ENCODE data around the gene TNS1. TPM values are rescaled to one million over a fixed set of nuclear protein-coding genes. Genes with fewer than 3 reads are reported as not detected.

The TNS1 gene
- polyA plus RNA-seq, 3 donors = 0.26 to 1.6 (median 1.5) TPM

DNA sequence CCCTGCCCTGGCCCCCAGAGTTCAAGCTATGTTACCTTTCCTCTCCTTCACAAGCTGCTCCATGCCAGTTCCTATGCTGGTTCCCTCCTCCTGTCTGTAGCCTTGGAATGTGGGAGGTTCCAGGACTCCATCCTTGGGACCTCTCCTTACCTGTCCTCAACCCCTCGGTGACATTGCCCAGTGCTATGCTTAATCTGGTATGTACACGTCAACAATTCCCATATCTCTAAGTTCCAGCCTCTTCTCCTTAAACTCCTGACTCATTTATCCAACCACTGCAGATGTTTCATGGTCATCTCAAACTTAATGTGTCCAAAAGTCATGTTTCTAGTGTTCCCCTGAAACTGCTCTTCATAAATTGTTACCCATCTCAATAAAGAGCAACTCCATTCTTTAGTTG is 160.8 kb downstream of the TNS1 start:
- intact Hi-C loops (cut with micrococcal nuclease) = loop anchor here (5.0 to 10.0 kb wide), 2 partner anchors 47 to 50 kb away; no protein-coding TSS in a partner anchor
- no peak overlapping the region for H3K4me2 ChIP-seq (replicated peaks; ENCODE audit: extremely low read depth, low read length, poor library complexity, severe bottlenecking)
- peaks cover 0 to 8% (median 0%) of the 10 kb centered on the region in 7 donors for H3K9me3 Mint-ChIP-seq
- H3K4me3 ChIP-seq (replicated peaks in 1 of 3; ENCODE audit: low read depth in 2 of 3, low read length in 3 of 3) = no peak overlapping the region
- H3K4me1 ChIP-seq (ENCODE audit: control insufficient read depth in 1 of 2, insufficient read depth in 2 of 2, low read length in 2 of 2) = peaks cover 5 to 13% of the 10 kb centered on the region in 2 donors
- H3K79me2 ChIP-seq (ENCODE audit: insufficient read depth, low read length) = no peaks in the 10 kb centered on the region
- no peaks in the 10 kb centered on the region for H4K20me1 ChIP-seq (ENCODE audit: insufficient read depth, low read length)
- no peak overlapping the region for H3K9ac ChIP-seq (ENCODE audit: insufficient read depth, low read length, poor library complexity, severe bottlenecking)
- H3K27me3 Mint-ChIP-seq (ENCODE audit: low read depth in 3 of 3) = peaks cover 0 to 5% (median 2%) of the 10 kb centered on the region in 3 donors
- peaks cover 0 to 2% of the 10 kb centered on the region in 2 donors for H3K36me3 Mint-ChIP-seq
- 89% methylated on average over 2 of the region's 2 CpGs for WGBS (ENCODE audit: insufficient coverage)
- H2AFZ ChIP-seq (ENCODE audit: insufficient read depth, low read depth, low read length, poor library complexity, severe bottlenecking) = no peak overlapping the region
- H3K4me3 Mint-ChIP-seq = no peak overlapping the region
- H3K9me3 ChIP-seq (replicated peaks in 1 of 2; ENCODE audit: control insufficient read depth in 1 of 2, insufficient read depth in 1 of 2, low read length in 2 of 2) = peaks cover 21% of the 10 kb centered on the region in 2 donors
- TF ChIP-seq, protein P1, sequence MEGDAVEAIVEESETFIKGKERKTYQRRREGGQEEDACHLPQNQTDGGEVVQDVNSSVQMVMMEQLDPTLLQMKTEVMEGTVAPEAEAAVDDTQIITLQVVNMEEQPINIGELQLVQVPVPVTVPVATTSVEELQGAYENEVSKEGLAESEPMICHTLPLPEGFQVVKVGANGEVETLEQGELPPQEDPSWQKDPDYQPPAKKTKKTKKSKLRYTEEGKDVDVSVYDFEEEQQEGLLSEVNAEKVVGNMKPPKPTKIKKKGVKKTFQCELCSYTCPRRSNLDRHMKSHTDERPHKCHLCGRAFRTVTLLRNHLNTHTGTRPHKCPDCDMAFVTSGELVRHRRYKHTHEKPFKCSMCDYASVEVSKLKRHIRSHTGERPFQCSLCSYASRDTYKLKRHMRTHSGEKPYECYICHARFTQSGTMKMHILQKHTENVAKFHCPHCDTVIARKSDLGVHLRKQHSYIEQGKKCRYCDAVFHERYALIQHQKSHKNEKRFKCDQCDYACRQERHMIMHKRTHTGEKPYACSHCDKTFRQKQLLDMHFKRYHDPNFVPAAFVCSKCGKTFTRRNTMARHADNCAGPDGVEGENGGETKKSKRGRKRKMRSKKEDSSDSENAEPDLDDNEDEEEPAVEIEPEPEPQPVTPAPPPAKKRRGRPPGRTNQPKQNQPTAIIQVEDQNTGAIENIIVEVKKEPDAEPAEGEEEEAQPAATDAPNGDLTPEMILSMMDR (IDR thresholded peaks at IDR 0.05) = no peak
- no peak overlapping the region for H3K27ac Mint-ChIP-seq
- H3K27ac ChIP-seq (ENCODE audit: low read depth in 1 of 2, low read length in 2 of 2) = no peak overlapping the region
- H3K27me3 ChIP-seq (ENCODE audit: control insufficient read depth in 2 of 2, insufficient read depth in 2 of 2, low read length in 2 of 2) = peaks cover 0 to 3% of the 10 kb centered on the region in 2 donors
- H3K4me1 Mint-ChIP-seq = peaks cover 11% of the 10 kb centered on the region
- peaks cover 0 to 14% of the 10 kb centered on the region in 2 donors for H3K36me3 ChIP-seq (replicated peaks in 1 of 2; ENCODE audit: control insufficient read depth in 1 of 2, insufficient read depth in 2 of 2, low read length in 2 of 2)
- no peak for DNase-seq

- Mint-ChIP-seq H3K9me3 (peaks cover 0 to 5% (median 0%) of the 10 kb centered on the region in 7 donors), H3K36me3 (peaks cover 0 to 3% of the 10 kb centered on the region in 2 donors), H3K27me3 (ENCODE audit: low read depth in 3 of 3) (peaks cover 0 to 2% (median under 1%) of the 10 kb centered on the region in 3 donors), H3K4me3 (no peak overlapping the region), H3K4me1 (peaks cover 11% of the 10 kb centered on the region), H3K27ac (no peak overlapping the region)
- no peak for DNase-seq
- Histone ChIP-seq H3K27ac (ENCODE audit: low read depth in 1 of 2, low read length in 2 of 2) (no peak overlapping the region), H4K20me1 (ENCODE audit: insufficient read depth, low read length) (no peaks in the 10 kb centered on the region), H3K9ac (ENCODE audit: insufficient read depth, low read length, poor library complexity, severe bottlenecking) (no peak overlapping the region), H3K4me1 (ENCODE audit: control insufficient read depth in 1 of 2, insufficient read depth in 2 of 2, low read length in 2 of 2) (peaks cover 6 to 10% of the 10 kb centered on the region in 2 donors), H3K9me3 (replicated peaks in 1 of 2; ENCODE audit: control insufficient read depth in 1 of 2, insufficient read depth in 1 of 2, low read length in 2 of 2) (peaks cover 12 to 16% of the 10 kb centered on the region in 2 donors), H3K79me2 (ENCODE audit: insufficient read depth, low read length) (no peaks in the 10 kb centered on the region), H2AFZ (ENCODE audit: insufficient read depth, low read depth, low read length, poor library complexity, severe bottlenecking) (no peak overlapping the region), H3K4me3 (replicated peaks in 1 of 3; ENCODE audit: low read depth in 2 of 3, low read length in 3 of 3) (no peak overlapping the region), H3K27me3 (ENCODE audit: control insufficient read depth in 2 of 2, insufficient read depth in 2 of 2, low read length in 2 of 2) (peaks cover 0 to 3% of the 10 kb centered on the region in 2 donors), H3K4me2 (replicated peaks; ENCODE audit: extremely low read depth, low read length, poor library complexity, severe bottlenecking) (no peak overlapping the region), H3K36me3 (replicated peaks in 1 of 2; ENCODE audit: control insufficient read depth in 1 of 2, insufficient read depth in 2 of 2, low read length in 2 of 2) (peaks cover 0 to 15% of the 10 kb centered on the region in 2 donors)
- TF ChIP-seq, protein P1 (IDR thresholded peaks at IDR 0.05) = no peak
- intact Hi-C loops (cut with micrococcal nuclease) = loop anchor here (5.0 to 10.0 kb wide), 2 partner anchors 46 to 48 kb away; no protein-coding TSS in a partner anchor
- WGBS (ENCODE audit: insufficient coverage) = 100% methylated on average over 3 of the region's 3 CpGs
These were observed 162.3 kb downstream of the TNS1 start for GRCh38 chr2:217840522-217840921.

Measured in CD14-positive monocyte (primary cell).